NK-92 treated with Interleukin-12 subunit alpha and Interleukin-12 subunit beta, amount 100 ng/mL, for 24 hours (cell line): Measurements from ENCODE around the gene MCMBP.
"Not testable (repeated sequence)": the region's sequence is repeated elsewhere in the genome, so short reads cannot be mapped to it uniquely, and the experiment has no call there.

Experiments
- DNase-seq: peaks from one replicate; lab custom pipeline; 2025; lab: John Stamatoyannopoulos, UW

The MCMBP gene, protein sequence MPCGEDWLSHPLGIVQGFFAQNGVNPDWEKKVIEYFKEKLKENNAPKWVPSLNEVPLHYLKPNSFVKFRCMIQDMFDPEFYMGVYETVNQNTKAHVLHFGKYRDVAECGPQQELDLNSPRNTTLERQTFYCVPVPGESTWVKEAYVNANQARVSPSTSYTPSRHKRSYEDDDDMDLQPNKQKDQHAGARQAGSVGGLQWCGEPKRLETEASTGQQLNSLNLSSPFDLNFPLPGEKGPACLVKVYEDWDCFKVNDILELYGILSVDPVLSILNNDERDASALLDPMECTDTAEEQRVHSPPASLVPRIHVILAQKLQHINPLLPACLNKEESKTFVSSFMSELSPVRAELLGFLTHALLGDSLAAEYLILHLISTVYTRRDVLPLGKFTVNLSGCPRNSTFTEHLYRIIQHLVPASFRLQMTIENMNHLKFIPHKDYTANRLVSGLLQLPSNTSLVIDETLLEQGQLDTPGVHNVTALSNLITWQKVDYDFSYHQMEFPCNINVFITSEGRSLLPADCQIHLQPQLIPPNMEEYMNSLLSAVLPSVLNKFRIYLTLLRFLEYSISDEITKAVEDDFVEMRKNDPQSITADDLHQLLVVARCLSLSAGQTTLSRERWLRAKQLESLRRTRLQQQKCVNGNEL

DNA sequence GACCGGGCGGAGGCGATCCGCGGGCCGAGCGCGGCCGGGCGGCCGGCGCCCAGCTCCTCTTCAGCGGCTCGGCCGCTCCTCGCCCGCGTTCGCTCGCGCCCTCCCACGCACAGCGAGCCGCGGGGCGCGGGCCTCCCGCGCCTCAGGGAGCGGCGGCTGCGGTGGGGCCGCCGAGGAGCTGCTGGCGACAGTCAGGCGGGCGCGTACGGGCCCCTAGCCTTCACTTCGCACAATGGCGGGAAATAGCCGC, at the start of gene MCMBP:
Gene MCMBP (minus strand): TSS at position 234 of the 250 bp plus-strand sequence. CDS start 259 bp downstream, outside the sequence.
- DNase-seq = no peak

DNA sequence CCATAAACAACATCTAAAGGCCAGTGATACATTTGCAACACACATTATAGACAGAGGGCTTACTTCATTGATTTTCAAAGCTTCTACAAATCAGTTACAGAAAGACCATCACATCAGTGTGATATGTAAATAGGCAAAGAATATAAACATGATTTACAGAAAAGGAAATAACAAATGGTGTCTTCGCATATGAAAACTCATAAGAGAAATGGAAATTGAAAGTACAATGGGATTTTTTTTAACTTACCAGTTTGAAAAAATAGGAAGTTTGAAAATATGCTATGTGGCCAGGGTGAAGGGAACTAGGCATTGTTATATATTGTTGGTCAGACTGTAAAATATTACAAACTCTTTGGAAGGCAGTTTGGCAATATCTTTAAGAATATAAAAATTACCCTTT, 47.2 kb upstream of the MCMBP start:
- no peak for DNase-seq

DNA sequence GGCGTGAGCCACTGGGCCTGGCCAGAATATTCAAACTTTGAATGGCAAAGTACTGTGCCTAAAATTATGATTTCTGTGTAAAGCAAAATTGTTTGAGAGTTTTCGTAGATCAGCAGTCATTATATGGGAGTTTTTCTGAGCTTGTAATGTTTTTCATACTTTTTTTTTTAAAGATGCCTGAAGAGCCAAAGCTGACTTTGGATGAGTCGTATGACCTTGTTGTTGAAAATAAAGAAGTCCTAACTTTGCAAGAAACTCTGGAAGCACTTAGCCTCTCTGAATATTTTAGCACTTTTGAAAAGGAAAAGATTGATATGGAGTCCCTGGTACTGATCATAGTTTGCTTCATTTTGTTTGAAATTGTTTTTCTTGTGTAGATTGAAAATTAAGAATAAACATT, 46.6 kb upstream of the MCMBP start:
- DNase-seq = no peak

DNA sequence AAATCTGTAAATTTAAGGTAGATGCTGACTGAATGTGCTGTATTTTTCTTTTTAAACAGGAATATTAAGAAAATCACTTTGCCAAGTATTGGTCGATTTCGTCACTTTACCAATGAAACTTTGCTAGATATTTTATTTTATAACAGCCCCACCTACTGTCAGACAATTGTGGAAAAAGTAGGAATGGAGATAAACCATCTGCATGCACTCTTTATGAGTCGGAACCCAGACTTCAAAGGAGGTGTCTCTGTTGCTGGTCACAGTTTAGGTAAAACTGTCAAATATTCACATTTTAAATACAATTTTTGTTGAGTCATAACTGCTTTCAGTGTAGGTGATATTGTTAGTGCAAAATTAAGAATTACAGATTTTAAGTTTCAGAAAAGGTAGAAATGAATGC, 45.1 kb upstream of the MCMBP start:
- no peak for DNase-seq

DNA sequence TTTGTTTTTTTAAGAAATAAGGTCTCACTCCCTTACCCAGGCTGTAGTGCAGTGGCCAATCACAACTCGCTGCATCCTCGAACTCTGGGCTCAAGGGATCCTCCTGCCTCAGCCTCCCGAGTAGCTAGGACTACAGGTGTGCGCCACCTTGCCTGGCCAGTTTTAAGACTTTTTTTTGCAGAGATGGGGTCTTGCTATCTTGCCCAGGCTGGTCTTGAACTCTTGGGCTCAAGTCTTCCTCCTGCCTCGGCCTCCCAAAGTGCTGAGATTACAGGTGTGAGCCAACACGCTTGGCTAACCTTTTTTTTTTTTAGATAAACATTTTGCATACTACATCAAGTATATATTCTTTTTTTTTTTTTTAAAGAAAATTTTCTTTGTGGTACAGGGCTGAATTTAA, 38.0 kb upstream of the MCMBP start:
- no peak for DNase-seq

DNA sequence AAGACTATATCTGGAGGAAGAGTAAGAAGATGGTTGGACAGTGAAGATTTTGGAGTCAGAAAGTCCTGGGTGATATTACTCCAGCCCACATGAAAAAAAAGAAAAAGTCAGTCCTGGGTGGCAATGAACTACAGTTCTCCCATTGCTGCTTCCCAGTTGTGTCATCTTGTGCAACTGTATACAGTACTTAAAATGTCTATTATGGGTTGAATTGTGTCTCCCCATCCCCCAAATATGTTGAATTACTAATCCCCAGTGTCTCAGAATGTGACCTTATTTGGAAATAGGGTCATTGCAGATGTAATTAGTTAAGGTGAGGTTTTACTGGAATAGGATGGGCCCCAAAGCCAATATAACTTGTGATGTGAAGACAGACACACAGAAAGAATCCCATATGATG, 35.5 kb upstream of the MCMBP start:
- no peak for DNase-seq

DNA sequence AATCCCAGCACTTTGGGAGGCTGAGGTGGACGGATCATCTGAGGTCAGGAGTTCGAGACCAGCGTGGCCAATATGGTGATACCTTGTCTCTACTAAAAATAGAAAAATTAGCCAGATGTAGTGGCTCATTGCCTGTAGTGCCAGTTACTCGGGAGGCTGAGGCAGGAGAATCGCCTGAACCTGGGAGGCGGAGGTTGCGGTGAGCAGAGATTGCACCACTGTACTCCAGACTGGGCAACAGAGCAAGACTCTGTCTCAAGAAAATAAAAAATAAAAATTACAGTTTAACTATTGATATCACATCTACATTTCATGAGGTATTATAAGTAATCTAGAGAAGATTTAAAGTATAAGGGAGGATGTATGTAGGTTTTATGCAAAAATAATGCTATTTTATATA, 35.1 kb upstream of the MCMBP start:
- DNase-seq = not testable (repeated sequence)

DNA sequence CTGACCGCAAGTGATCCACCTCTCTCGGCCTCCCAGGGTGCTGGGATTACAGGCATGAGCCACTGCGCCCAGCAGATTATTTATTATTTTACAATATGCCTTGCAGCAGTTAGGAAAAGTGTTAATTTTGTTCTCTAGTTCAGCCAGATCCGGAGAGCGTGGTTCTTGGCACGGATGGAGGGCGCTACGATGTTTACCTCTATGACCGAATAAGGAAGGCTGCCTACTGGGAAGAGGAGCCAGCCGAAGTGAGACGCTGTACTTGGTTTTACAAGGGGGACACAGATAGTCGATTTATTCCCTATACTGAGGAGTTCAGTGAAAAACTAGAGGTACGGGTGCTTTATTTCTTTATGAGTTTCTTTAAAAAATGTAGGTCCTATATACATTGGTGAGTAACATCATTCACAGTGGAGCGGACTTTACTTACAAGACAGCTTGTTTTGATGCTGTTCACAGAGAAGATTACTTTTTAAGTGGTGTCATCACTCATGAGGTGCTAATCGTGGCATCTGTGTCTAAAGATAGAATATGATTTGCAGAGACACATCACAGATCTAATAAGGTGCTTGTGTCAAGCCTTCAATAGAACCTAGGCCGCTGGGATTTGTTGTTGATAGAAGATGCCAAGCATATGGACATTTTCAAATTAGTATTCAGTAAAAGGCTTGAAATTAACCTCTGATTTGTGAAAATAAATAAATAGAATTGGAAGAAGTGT, 31.5 kb upstream of the MCMBP start:
- no peak for DNase-seq

DNA sequence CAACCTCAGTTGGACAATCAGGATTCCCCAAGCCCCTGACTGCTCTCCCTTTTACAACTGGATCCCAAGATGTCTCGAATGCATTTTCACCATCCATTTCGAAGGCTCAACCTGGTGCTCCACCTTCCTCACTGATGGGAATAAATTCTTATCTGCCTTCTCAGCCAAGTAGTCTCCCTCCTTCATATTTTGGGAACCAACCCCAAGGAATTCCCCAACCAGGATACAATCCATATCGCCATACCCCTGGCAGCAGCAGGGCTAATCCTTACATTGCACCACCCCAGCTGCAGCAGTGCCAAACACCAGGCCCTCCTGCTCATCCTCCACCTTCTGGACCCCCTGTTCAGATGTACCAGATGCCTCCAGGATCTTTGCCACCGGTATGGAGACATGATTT, 25.9 kb upstream of the MCMBP start:
- DNase-seq = no peak

DNA sequence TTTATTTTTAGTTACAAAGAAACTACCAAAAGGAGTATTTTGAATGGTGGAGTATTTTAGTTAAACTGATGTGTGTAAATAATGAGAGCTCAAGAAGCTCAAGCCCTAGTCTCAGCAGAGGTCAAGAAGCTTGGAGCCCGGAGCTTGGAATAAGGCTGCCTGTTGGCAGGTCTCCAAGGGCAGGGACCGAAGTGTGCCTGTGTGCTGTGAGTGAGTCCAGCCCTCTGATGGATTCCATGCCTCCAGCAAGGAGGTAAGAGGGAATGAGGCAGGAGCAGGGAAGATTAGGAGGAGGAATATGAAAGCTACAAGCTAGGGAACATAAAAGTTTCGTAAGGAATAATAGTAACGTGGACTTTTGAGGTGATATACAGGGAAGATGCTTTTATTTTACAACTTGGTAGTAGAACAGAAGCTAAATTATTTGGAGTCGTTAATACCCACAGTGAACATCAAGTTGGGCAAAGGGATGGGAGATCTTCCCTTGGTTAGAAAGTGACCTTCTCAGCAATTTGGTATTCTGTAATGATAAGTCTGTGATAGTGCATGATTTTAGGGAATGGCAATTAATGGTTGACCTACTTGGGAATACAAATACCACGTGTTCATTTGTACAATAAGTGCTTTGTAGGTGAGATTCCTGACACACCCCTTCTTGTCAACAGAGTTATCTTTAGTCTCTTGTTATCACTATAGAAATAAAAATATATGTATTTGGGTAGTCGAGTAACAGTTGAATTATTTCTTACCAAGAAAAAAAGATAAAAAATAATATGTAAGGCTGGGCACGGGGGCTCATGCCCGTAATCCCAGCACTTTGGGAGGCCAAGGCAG, 24.5 kb upstream of the MCMBP start:
- DNase-seq = no peak

DNA sequence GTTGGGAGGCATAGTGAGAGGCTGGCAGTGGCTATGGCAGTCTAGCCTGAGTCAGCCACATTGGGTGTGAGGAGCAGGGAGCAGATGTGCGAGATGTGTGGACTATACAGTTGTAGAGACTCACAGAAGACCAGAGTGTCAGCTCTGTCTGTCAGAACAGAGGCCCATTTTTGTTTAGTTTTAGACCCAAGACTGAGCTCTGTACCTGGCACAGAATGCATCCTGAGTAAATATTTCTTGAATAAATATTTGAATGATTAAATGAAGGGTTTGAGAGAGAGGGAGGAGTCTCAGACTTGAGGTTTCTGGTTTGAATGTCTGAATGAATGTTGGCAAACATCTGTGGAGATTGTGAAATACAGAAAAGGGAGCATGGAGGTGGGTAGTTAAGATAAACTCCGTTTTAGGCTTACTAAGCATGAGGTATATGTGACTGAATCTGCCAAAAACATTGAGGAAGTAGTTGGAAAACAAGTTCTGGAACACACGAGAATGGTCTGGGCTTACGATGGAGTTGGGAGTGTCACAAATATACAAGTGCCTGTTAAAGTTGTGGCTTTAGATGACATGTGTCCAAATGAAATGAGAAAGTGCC, 23.5 kb upstream of the MCMBP start:
- no peak for DNase-seq

DNA sequence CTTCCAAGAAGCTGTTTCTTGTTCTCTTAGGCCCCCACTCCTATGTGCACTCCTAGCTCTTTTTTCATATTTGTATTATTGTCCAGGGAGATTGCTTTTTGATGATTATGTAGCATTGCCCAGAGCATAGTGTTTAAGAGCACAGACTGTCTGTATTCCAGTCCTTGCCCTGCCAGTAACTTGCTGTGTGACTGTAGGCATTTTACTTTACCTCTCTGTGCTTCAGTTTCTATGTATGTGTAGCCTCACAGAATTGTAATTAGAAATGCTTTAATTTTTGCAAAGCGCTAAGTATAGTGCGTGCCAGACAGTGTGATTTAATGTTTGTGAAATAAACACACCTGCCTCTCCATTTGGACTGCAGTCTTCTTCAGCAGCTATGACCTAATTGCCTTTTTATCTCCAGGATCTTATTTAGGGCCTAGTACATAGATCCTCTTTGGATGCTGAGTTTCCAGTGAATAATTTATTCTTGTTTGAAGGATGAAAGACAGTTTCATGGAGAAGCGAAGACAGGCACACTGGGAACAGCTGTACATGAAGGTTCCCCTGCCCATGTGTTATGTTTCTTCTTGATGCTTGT, 21.3 kb upstream of the MCMBP start:
- no peak for DNase-seq

DNA sequence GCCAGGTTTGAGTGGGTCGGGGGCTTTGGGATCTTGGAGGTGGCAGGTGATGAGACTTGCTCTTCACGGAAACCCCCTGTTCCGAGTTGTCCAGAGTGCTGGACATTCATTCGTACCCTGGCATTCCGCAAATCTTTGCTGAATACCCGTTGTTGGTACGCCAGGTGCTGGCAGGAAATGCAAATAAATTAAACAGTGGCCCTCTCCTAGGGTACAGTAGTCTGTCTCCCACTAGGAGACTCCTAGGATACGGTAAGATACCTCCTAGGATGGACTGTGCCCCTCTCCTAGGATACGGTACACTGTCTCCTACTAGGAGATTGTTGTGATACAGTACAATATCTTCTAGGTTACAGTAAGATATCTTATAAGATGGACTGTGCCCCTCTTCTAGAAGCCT, 20.4 kb upstream of the MCMBP start:
- no peak for DNase-seq

DNA sequence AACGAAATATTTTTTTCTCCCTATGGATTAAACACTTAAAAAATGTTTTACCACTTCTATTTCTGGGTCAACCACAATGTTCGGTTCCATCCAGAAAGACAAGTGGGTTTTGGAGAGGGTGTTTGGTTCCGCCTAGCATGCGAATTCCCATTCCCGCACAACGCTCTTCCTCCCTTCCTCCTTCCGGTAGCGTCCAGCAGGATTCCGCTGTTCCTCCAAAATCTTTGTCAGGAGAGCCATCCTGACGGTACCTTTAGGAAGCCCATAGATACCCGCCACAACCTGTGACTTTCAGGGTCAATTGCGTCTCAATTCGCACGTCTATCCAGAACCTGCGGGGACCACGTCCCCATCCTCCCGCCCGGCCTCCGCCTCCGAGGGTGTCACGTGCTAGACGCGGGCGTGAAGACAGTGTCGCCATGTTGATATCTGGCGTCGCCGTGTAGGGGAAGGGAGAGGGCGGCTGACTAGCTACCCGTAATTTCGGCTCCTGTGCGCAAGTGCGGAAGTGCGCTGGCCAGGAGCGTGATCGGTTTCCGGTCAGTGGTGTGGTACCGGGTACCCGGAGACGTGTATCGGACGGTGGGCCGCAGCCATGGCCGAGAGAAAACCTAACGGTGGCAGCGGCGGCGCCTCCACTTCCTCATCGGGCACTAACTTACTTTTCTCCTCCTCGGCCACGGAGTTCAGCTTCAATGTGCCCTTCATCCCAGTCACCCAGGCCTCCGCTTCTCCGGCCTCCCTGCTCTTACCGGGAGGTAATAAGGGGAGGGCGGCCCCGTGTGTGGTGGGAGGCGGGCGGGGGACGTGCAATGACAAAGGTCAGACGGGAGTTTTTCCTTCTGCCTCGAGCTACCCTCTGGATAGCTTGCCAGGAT, 19.8 kb upstream of the MCMBP start, which contains the start of gene SEC23IP:
Gene SEC23IP (plus strand): TSS at position 543 of the 878 bp plus-strand sequence. CDS start 53 bp downstream, at position 596.
- DNase-seq = peak; percentile 87

DNA sequence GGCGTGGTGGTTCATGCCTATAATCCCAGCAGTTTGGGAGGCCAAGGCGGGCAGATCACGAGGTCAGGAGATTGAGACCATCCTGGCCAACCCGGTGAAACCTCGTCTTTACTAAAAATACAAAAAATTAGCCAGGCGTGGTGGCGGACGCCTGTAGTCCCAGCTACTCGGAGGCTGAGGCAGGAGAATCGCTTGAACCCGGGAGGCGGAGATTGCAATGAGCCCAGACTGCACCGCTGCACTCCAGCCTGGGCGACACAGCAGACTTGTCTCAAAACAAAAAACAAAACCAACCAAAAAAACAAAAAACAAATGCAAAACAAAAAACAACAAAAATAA, 19.2 kb upstream of the MCMBP start:
- DNase-seq = not testable (repeated sequence)

DNA sequence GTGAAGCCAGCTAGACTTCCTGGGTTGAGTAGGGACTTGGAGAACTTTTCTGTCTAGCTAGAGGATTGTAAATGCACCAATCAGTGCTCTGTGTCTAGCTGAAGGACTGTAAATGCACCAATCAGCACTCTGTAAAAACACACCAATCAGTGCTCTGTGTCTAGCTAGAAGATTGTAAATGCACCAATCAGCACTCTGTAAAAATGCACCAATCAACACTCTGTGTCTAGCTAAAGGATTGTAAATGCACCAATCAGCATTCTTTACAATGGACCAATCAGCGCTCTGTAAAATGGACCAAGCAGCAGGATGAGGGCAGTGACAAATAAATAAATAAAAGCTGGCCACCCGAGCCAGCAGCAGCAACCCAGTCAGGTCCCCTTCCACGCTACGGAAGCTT, 17.7 kb upstream of the MCMBP start:
- DNase-seq = not testable (repeated sequence)

DNA sequence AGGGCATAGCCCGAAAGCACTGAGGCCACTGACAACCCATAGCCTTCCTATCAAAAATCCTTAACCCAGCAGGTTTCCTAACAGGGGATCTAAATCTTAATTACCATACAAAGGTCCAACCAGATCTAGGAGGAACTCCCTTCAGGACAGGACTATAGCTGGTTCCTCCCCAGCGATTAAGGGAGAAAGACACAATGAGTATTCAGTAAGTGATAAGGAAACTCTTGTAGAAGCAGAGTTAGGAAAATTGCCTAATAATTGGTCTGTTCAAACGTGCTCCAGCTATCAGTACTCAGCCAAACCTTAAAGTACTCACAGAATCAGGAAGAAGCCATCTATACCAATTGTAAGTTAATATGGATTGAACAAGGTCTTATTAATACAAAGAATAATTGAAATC, 16.6 kb upstream of the MCMBP start:
- not testable (repeated sequence) for DNase-seq

DNA sequence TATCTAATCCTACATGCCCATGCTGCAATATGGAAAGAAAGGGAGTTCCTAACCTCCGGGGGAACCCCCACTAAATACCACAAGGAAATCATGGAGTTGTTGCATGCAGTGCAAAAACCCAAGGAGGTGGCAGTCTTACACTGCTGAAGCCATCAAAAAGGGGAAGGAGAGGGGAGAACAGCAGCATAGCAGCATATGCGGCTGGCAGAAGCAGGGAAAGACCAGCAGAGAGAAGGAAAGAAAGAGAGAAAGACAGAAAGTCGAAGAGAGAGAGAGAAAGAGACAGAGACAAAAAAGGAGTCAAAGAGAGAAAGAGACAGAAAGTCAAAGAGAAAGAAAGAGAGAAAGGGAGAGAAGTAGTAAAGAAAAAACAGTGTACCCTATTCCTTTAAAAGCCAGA, 16.1 kb upstream of the MCMBP start:
- DNase-seq = not testable (repeated sequence)

DNA sequence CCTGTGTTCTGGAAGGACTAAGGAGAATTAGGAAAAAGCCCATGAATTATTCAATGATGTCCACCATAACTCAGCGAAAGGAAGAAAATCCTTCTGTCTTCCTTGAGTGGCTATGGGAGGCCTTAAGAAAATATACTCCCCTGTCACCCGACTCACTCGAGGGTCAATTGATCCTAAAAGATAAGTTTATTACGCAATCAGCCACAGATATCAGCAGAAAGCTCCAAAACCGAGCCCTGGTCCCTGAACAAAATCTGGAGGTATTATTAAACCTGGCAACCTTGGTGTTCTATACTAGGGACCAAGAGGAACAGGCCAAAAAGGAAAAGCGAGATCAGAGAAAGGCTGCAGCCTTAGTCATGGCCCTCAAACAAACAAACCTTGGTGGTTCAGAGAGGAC, 13.4 kb upstream of the MCMBP start:
- DNase-seq = not testable (repeated sequence)

DNA sequence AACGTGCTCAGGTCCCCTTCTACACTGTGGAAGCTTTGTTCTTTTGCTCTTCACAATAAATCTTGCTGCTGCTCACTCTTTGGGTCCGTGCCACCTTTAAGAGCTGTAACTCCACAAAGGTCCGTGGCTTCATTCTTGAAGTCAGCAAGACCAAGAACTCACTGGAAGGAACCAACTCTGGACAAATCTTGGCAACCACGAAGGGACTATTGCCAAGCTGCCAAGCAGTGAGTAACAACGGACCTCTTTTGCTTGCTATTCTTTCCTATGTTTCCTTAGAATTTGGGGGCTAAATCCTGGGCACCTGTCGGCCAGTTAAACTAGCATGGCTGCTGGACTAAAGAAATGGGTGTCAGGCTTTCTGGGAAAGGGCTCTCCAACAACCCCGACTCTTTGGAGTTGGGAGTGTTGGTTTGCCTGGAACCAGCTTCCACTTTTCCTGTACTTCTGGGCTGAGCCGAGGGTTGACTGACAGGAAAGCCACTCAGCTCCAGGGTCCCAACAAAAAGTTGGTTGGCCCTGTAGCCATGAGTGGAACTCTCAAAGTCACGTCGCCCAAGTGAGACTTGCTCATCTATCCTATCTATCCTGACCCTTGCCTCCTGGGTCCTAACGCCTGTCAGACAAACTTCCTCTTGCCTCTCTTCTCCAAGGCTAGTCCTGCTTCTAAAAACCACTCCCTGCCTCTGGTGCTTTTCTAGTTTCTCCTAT, 11.4 kb upstream of the MCMBP start:
- not testable (repeated sequence) for DNase-seq
